HL-60 (cell line): ENCODE results near the gene ANKRD27.

Experiments
- DNase-seq, 2 experiments: peaks; one replicate each; pipeline ENCODE4 v3.0.0-alpha.2; 2010 to 2020; ENCODE audit warnings: low read depth in 1 of 2, low spot score in 1 of 2
- H3K27ac ChIP-seq: fragments of 250-450 bp; sonication (Bioruptor Pico); replicated peaks from 2 replicates; pipeline ENCODE4 v1.5.1; 2020; ENCODE audit warnings: mild to moderate bottlenecking, moderate library complexity
- H3K27me3 ChIP-seq: fragments of 250-450 bp; sonication (Bioruptor Pico); 2 replicates; pipeline ENCODE4 v1.5.1; 2021; ENCODE audit warnings: mild to moderate bottlenecking, moderate library complexity; ENCODE audit not compliant: insufficient read depth, poor library complexity, severe bottlenecking
- H3K4me3 ChIP-seq: replicated peaks from 2 replicates; pipeline ENCODE4 v1.5.1; 2011; ENCODE audit warnings: mild to moderate bottlenecking, control low read depth, low read length; ENCODE audit not compliant: insufficient read depth
- GABPA ChIP-seq: IDR thresholded peaks from 2 replicates; pipeline ENCODE4 v1.6.1; 2012; ENCODE audit warnings: low read depth
- POLR2AphosphoS5 ChIP-seq: IDR thresholded peaks from 2 replicates; pipeline ENCODE4 v1.6.1; 2012; ENCODE audit warnings: low read depth
- REST ChIP-seq: IDR thresholded peaks from 2 replicates; pipeline ENCODE4 v1.6.1; 2012; ENCODE audit warnings: low read depth; ENCODE audit not compliant: insufficient replicate concordance
- SPI1 ChIP-seq: IDR thresholded peaks from 2 replicates; pipeline ENCODE4 v1.6.1; 2012; ENCODE audit warnings: low read depth, mild to moderate bottlenecking, borderline replicate concordance
- TF ChIP-seq, protein P1 (sequence below): IDR thresholded peaks from one replicate; pipeline ENCODE4 v1.5.1; 2011; ENCODE audit warnings: low read length, control low read depth, inconsistent platforms; ENCODE audit not compliant: insufficient read depth

The ANKRD27 gene

DNA sequence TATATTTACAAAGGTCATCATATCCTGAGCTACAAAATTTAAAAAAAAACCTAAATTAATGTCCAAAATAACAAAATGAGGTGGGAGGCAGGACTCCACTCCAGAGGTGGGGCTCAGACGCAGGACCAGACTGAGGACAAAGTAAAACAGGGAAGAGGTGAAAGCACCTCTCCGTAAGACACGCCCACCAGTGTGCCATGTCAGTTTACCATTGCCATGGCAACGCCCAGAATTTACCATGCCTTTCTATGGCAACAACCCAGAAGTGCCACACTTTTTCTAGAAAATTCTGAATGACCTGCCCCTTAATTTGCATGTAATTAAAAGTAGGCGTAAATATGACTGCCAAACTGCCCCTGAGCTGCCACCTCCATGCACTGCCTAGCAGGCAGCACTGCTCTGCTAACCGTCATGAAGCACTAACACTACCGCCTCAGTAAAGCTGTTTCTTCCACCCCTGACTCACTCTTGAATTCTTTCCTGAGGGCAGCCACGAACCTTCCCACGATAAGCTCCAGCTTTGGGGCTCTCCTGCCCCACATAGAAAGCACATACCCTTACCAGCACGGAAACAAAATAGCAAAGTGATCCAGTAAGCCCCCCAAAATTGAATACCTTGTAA lies 116.3 kb downstream of the ANKRD27 start:
- DNase-seq: no peak
- no peak overlapping the region for H3K4me3 ChIP-seq
- H3K27me3 ChIP-seq: no peaks in the 10 kb centered on the region
- TF ChIP-seq REST (no peak), SPI1 (no peak), POLR2AphosphoS5 (no peak), GABPA (no peak)
- TF ChIP-seq, protein P1, sequence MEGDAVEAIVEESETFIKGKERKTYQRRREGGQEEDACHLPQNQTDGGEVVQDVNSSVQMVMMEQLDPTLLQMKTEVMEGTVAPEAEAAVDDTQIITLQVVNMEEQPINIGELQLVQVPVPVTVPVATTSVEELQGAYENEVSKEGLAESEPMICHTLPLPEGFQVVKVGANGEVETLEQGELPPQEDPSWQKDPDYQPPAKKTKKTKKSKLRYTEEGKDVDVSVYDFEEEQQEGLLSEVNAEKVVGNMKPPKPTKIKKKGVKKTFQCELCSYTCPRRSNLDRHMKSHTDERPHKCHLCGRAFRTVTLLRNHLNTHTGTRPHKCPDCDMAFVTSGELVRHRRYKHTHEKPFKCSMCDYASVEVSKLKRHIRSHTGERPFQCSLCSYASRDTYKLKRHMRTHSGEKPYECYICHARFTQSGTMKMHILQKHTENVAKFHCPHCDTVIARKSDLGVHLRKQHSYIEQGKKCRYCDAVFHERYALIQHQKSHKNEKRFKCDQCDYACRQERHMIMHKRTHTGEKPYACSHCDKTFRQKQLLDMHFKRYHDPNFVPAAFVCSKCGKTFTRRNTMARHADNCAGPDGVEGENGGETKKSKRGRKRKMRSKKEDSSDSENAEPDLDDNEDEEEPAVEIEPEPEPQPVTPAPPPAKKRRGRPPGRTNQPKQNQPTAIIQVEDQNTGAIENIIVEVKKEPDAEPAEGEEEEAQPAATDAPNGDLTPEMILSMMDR: no peak
- H3K27ac ChIP-seq: no peak overlapping the region

GRCh38 chr19:32555786-32556185 lies 119.2 kb downstream of the ANKRD27 start:
- DNase-seq: no peak
- Histone ChIP-seq H3K27ac (no peak overlapping the region), H3K27me3 (no peaks in the 10 kb centered on the region), H3K4me3 (no peak overlapping the region)
- TF ChIP-seq POLR2AphosphoS5 (no peak), SPI1 (no peak), REST (no peak), GABPA (no peak)
- TF ChIP-seq, protein P1: no peak

- Histone ChIP-seq H3K27ac (no peak overlapping the region), H3K4me3 (no peak overlapping the region), H3K27me3 (no peaks in the 10 kb centered on the region)
- TF ChIP-seq SPI1: no peak
- TF ChIP-seq GABPA: no peak
- no peak for TF ChIP-seq REST
- TF ChIP-seq, protein P1: no peak
- TF ChIP-seq POLR2AphosphoS5: no peak
- DNase-seq: no peak
These were observed 124.3 kb downstream of the ANKRD27 start for GRCh38 chr19:32550666-32551065.
